K562 (cell line): Measurements from ENCODE around the gene KRI1. TPM values are rescaled to one million over a fixed set of nuclear protein-coding genes. Genes with fewer than 3 reads are reported as not detected.

Source experiments
- ATF2 ChIP-seq: sonication (generic); formaldehyde crosslinking; IDR thresholded peaks from 2 replicates; pipeline ENCODE4 v1.8.1; 2022; ENCODE audit warnings: missing genetic modification reagents
- CHD1 ChIP-seq: fragments of 200-600 bp; sonication (generic); IDR thresholded peaks from one replicate; pipeline ENCODE4 v1.6.1; 2012; ENCODE audit warnings: mild to moderate bottlenecking, moderate library complexity, low read length, inconsistent platforms
- CTCF ChIP-seq, 3 experiments: IDR thresholded peaks in 2 of 3; conservative IDR thresholded peaks in 1 of 3; 2 replicates each; pipeline ENCODE4 v1.5.1; 2011 to 2012; ENCODE audit warnings: low read length in 3 of 3, mild to moderate bottlenecking in 3 of 3, control low read depth in 2 of 3, improper control_type of control experiment in 1 of 3, inconsistent platforms in 1 of 3, low read depth in 1 of 3, mixed read lengths in 1 of 3, moderate library complexity in 1 of 3; ENCODE audit not compliant: insufficient read depth in 2 of 3
- HDGF ChIP-seq: fragments of 450-650 bp; IDR thresholded peaks from 2 replicates; pipeline ENCODE4 v1.6.1; 2016
- MNT ChIP-seq, 2 experiments: fragments of 450-650 bp; conservative IDR thresholded peaks; 2 replicates each; pipeline ENCODE4 v1.6.1; 2017; ENCODE audit warnings: mild to moderate bottlenecking in 2 of 2, moderate library complexity in 2 of 2
- NCOA1 ChIP-seq: fragments of 450-650 bp; IDR thresholded peaks from 2 replicates; pipeline ENCODE4 v1.6.1; 2016; ENCODE audit warnings: low read depth
- NR2C1 ChIP-seq, 2 experiments: fragments of 450-650 bp; IDR thresholded peaks; 2 replicates each; pipeline ENCODE4 v1.6.1; 2017; ENCODE audit warnings: mild to moderate bottlenecking in 2 of 2, antibody characterized with exemption in 1 of 2, inconsistent platforms in 1 of 2, missing compliant biosample characterization in 1 of 2, missing genetic modification characterization in 1 of 2
- PHB2 ChIP-seq: fragments of 450-650 bp; IDR thresholded peaks from 2 replicates; pipeline ENCODE4 v1.6.1; 2017; ENCODE audit warnings: low read depth
- PHTF2 ChIP-seq: fragments of 250-450 bp; sonication (Bioruptor Pico); IDR thresholded peaks from 2 replicates; pipeline ENCODE4 v1.5.0; 2021; ENCODE audit warnings: mild to moderate bottlenecking
- PRMT5 ChIP-seq: sonication (generic); formaldehyde crosslinking; IDR thresholded peaks from 2 replicates; pipeline ENCODE4 v1.5.0; 2020; ENCODE audit warnings: missing genetic modification reagents
- RUNX1 ChIP-seq: sonication (generic); IDR thresholded peaks from 2 replicates; pipeline ENCODE4 v1.6.1; 2016; ENCODE audit warnings: antibody characterized with exemption, low read depth
- SLC30A9 ChIP-seq: fragments of 250-450 bp; sonication (Bioruptor Pico); IDR thresholded peaks from 2 replicates; pipeline ENCODE4 v1.8.0; 2022; ENCODE audit warnings: mild to moderate bottlenecking, moderate library complexity
- SMARCA4 ChIP-seq: fragments of 450-650 bp; IDR thresholded peaks from 2 replicates; pipeline ENCODE4 v1.6.1; 2016
- TCF7 ChIP-seq: sonication (generic); IDR thresholded peaks from 2 replicates; pipeline ENCODE4 v1.6.1; 2016; ENCODE audit warnings: antibody characterized with exemption, borderline replicate concordance
- USF2 ChIP-seq: sonication (generic); formaldehyde crosslinking; IDR thresholded peaks from 2 replicates; pipeline ENCODE4 v1.5.0; 2020; ENCODE audit warnings: missing genetic modification reagents
- VEZF1 ChIP-seq: fragments of 200-800 bp; sonication (Bioruptor generic); IDR thresholded peaks from 2 replicates; pipeline ENCODE4 v1.6.1; 2017; ENCODE audit warnings: missing genetic modification characterization, missing compliant biosample characterization
- ZFX ChIP-seq: sonication (generic); formaldehyde crosslinking; IDR thresholded peaks from 2 replicates; pipeline ENCODE4 v1.8.0; 2022; ENCODE audit warnings: mild to moderate bottlenecking, missing genetic modification reagents, moderate library complexity
- ZNF655 ChIP-seq: fragments of 250-450 bp; sonication (Bioruptor Pico); IDR thresholded peaks from 2 replicates; pipeline ENCODE4 v1.5.0; 2021
- polyA plus RNA-seq, 8 experiments: library from polyadenylated mRNA; depleted of rRNA in 4 of 8; stranded (reverse) in 5 of 8; unstranded in 3 of 8; fragments of >200 nt; fragmentation: Nextera tagmentation in 2 of 8; fragmentation: Illumina TruSeq in 1 of 8; extraction: Ambion mirVana in 2 of 8; extraction: Trizol in 1 of 8; gene quantifications; 2 replicates each; pipeline versions ENCODE4 v1.2.1 to v1.2.3, GENCODE V29; 2011 to 2014; ENCODE audit warnings: inconsistent platforms in 1 of 8, missing spikeins in 1 of 8
- total RNA-seq, 7 experiments: library from RNA; depleted of rRNA in 6 of 7; stranded (reverse); fragments of >200 nt in 6 of 7; fragmentation: Illumina TruSeq in 2 of 7; extraction: Trizol in 2 of 7; gene quantifications; 2 replicates each; pipeline versions ENCODE4 v1.2.1 to v1.2.3, GENCODE V29; 2011 to 2021; ENCODE audit warnings: low replicate concordance in 1 of 7

Gene KRI1
- total and polyA plus RNA-seq, 9 of the 15 experiments (the other 6 are each of a cell fraction or from before 2014, with no cell fraction given): 1.1 to 50.7 (median 24.7) TPM

- TF ChIP-seq USF2 (CRISPR knock-in tag) (no peak), PHB2 (0 out of 2 replicates have a peak, but pooled peaks have one; percentile 18), VEZF1 (CRISPR knock-in tag) (peak; percentile 82), ZFX (CRISPR knock-in tag) (peak; percentile 34; the same call in 1 of the 2 replicates), SLC30A9 (CRISPR knock-in tag) (no peak), CHD1 (peak; percentile 3), TCF7 (no peak), PHTF2 (CRISPR knock-in tag) (no peak), CTCF (IDR thresholded peaks at IDR 0.05 in 2 of 3, conservative IDR thresholded peaks at IDR 0.05 in 1 of 3; ENCODE audit: insufficient read depth in 2 of 3, low read depth in 1 of 3, low read length in 3 of 3) (peak; percentile 52 to 58 (median 52); a peak in 5 of 6 replicates), ZNF655 (CRISPR knock-in tag) (no peak), NCOA1 (no peak), MNT (conservative IDR thresholded peaks at IDR 0.05) (peak; percentile 76 to 81), ATF2 (no peak), PRMT5 (CRISPR knock-in tag) (no peak), HDGF (peak; percentile 87; the same call in 1 of the 2 replicates), SMARCA4 (peak; percentile 31; the same call in 1 of the 2 replicates), RUNX1 (0 out of 2 replicates have a peak, but pooled peaks have one; percentile 31), NR2C1 (IDR thresholded peaks at IDR 0.05) (0 out of 2 replicates have a peak, but pooled peaks have one; percentile 23), NR2C1 (tag; IDR thresholded peaks at IDR 0.05) (no peak)
Measured at GRCh38 chr19:10565028-10565566, 713 bp downstream of the KRI1 start (continued).
